OCI-LY1 (cell line): ENCODE measurements around the gene STK11.

ENCODE experiments used
- H2AFZ ChIP-seq: fragments of 200-600 bp; sonication (generic), shearing (Covaris generic); 2 replicates; pipeline ENCODE4 v1.6.0; 2014; ENCODE audit warnings: antibody characterized with exemption, mild to moderate bottlenecking, low read length
- H3F3A ChIP-seq: fragments of 200-600 bp; sonication (generic), shearing (Covaris generic); 2 replicates; pipeline ENCODE4 v1.6.0; 2014; ENCODE audit warnings: mild to moderate bottlenecking, antibody characterized with exemption, low read length, moderate library complexity; ENCODE audit not compliant: insufficient read depth
- H3K27ac ChIP-seq: fragments of 200-600 bp; sonication (generic); 2 replicates; pipeline ENCODE4 v1.5.1; 2014; ENCODE audit warnings: low read length, mixed run types, mild to moderate bottlenecking, low read depth; ENCODE audit not compliant: poor library complexity, severe bottlenecking
- H3K27me3 ChIP-seq: fragments of 200-600 bp; sonication (generic); 2 replicates; pipeline ENCODE4 v1.6.0; 2014; ENCODE audit warnings: antibody characterized with exemption, mild to moderate bottlenecking, low read length, moderate library complexity; ENCODE audit not compliant: insufficient read depth
- H3K36me3 ChIP-seq: fragments of 200-600 bp; sonication (generic); 2 replicates; pipeline ENCODE4 v1.6.1; 2014; ENCODE audit warnings: mild to moderate bottlenecking, antibody characterized with exemption, low read length, moderate library complexity, mixed read lengths; ENCODE audit not compliant: insufficient read depth
- H3K4me1 ChIP-seq: fragments of 200-600 bp; sonication (generic); 2 replicates; pipeline ENCODE4 v1.5.1; 2014; ENCODE audit warnings: mild to moderate bottlenecking, low read length, moderate library complexity; ENCODE audit not compliant: insufficient read depth, severe bottlenecking
- H3K4me2 ChIP-seq: fragments of 200-600 bp; sonication (generic), shearing (Covaris generic); 2 replicates; pipeline ENCODE4 v1.6.1; 2014; ENCODE audit warnings: low read length
- H3K4me3 ChIP-seq: fragments of 200-600 bp; sonication (generic); 2 replicates; pipeline ENCODE4 v1.5.1; 2014; ENCODE audit warnings: low read length, low read depth, mild to moderate bottlenecking, mixed read lengths; ENCODE audit not compliant: poor library complexity, severe bottlenecking
- H3K79me2 ChIP-seq: fragments of 200-600 bp; shearing (Covaris generic); 2 replicates; pipeline ENCODE4 v1.6.1; 2016; ENCODE audit warnings: mixed run types, low read length, mixed read lengths; ENCODE audit not compliant: insufficient read depth
- H3K9ac ChIP-seq: fragments of 200-600 bp; sonication (generic), shearing (Covaris generic); 2 replicates; pipeline ENCODE4 v1.6.1; 2014; ENCODE audit warnings: mild to moderate bottlenecking, low read length, mixed read lengths
- H3K9me2 ChIP-seq: fragments of 200-600 bp; sonication (generic), shearing (Covaris generic); 2 replicates; pipeline ENCODE4 v1.6.1; 2014; ENCODE audit warnings: low read depth, mild to moderate bottlenecking, low read length, mixed read lengths
- H3K9me3 ChIP-seq: fragments of 200-600 bp; shearing (Covaris generic); 2 replicates; pipeline ENCODE4 v1.6.1; 2014; ENCODE audit warnings: low read length, mixed read lengths
- H4K20me1 ChIP-seq: fragments of 200-600 bp; sonication (generic), shearing (Covaris generic); 2 replicates; pipeline ENCODE4 v1.6.0; 2016; ENCODE audit warnings: mild to moderate bottlenecking, low read length; ENCODE audit not compliant: insufficient read depth
- CTCF ChIP-seq: fragments of 200-600 bp; sonication (generic), shearing (Covaris generic); IDR thresholded peaks from 2 replicates; pipeline ENCODE4 v1.5.1; 2017; ENCODE audit warnings: mild to moderate bottlenecking, antibody characterized with exemption, low read length, moderate library complexity, mixed read lengths
- EZH2 ChIP-seq: fragments of 200-600 bp; sonication (generic), shearing (Covaris generic); IDR thresholded peaks from 2 replicates; pipeline ENCODE4 v1.8.0; 2017; ENCODE audit warnings: borderline replicate concordance, mixed run types, mild to moderate bottlenecking, antibody characterized with exemption, low read length, moderate library complexity, mixed read lengths

Gene STK11

GRCh38 chr19:1172353-1173158 is 33.0 kb upstream of the STK11 start:
- Histone ChIP-seq H3K4me2 (peak overlapping the region; percentile 93), H3K27ac (peak overlapping the region; percentile 44), H3K9ac (peak overlapping the region; percentile 97), H3F3A (no peaks in the 10 kb centered on the region), H3K36me3 (no peaks in the 10 kb centered on the region), H3K4me1 (peaks cover 19% of the 10 kb centered on the region), H3K9me2 (no peaks in the 10 kb centered on the region), H3K9me3 (no peaks in the 10 kb centered on the region), H2AFZ (no peak overlapping the region), H3K4me3 (peak overlapping the region; percentile 97), H3K27me3 (0 out of 2 replicates have a peak, but pooled peaks cover 4% of the 10 kb centered on the region), H3K79me2 (no peaks in the 10 kb centered on the region), H4K20me1 (no peaks in the 10 kb centered on the region)
- TF ChIP-seq CTCF (no peak), EZH2 (no peak)

GRCh38 chr19:1173159-1173844 is 32.3 kb upstream of the STK11 start:
- TF ChIP-seq EZH2 = no peak
- no peak for TF ChIP-seq CTCF
- Histone ChIP-seq H4K20me1 (no peaks in the 10 kb centered on the region), H3K4me3 (peak overlapping the region; percentile 97), H2AFZ (no peak overlapping the region), H3K9me2 (no peaks in the 10 kb centered on the region), H3K27ac (peak overlapping the region; percentile 44), H3K4me2 (peak overlapping the region; percentile 93), H3K79me2 (no peaks in the 10 kb centered on the region), H3F3A (no peaks in the 10 kb centered on the region), H3K9me3 (no peaks in the 10 kb centered on the region), H3K4me1 (peaks cover 19% of the 10 kb centered on the region), H3K9ac (peak overlapping the region; percentile 97), H3K36me3 (no peaks in the 10 kb centered on the region), H3K27me3 (0 out of 2 replicates have a peak, but pooled peaks cover 4% of the 10 kb centered on the region)

- no peaks in the 10 kb centered on the region for H3K79me2 ChIP-seq
- H4K20me1 ChIP-seq = no peaks in the 10 kb centered on the region
- TF ChIP-seq CTCF (no peak), EZH2 (no peak)
- H3K9me3 ChIP-seq = no peaks in the 10 kb centered on the region
- H3K36me3 ChIP-seq = no peaks in the 10 kb centered on the region
- peak within 1 kb of the TSS; percentile 97 for H3K9ac ChIP-seq
- H3K4me1 ChIP-seq = peaks cover 19% of the 10 kb centered on the region
- no peak within 1 kb of the TSS for H2AFZ ChIP-seq
- H3K9me2 ChIP-seq = no peaks in the 10 kb centered on the region
- peak within 1 kb of the TSS; percentile 44 for H3K27ac ChIP-seq
- 0 out of 2 replicates have a peak, but pooled peaks cover 4% of the 10 kb centered on the region for H3K27me3 ChIP-seq
- peak within 1 kb of the TSS; percentile 97 for H3K4me3 ChIP-seq
- H3K4me2 ChIP-seq = peak within 1 kb of the TSS; percentile 93
- no peaks in the 10 kb centered on the region for H3F3A ChIP-seq
Observed at GRCh38 chr19:1173845-1174809, 31.5 kb upstream of the STK11 start, which contains the start of gene SBNO2. Gene SBNO2 (minus strand): TSS chr19:1174268. CDS start chr19:1154276, 19,992 bp downstream.
